Measurements from ENCODE around the gene KCNQ5.

KCNQ5 gene

DNA sequence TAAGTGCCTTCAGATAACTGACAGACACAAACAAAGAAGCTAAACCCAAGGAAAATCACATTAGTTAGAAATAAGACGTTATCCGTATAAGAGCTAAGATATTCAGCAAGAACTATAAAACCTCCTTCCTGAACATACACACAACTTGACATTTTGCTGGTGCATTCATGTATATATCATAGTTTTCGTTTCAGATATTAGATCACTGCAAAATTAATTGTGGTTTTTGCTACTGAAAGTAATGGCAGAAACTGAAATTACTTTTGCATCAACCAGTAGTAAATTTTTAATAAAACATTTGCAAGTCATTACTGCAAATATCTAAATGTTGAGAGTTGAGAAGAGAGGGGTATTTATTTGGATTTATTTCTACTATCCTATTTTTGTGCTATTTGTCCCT lies 26.1 kb upstream of the KCNQ5 start:
- TF ChIP-seq, protein P1, sequence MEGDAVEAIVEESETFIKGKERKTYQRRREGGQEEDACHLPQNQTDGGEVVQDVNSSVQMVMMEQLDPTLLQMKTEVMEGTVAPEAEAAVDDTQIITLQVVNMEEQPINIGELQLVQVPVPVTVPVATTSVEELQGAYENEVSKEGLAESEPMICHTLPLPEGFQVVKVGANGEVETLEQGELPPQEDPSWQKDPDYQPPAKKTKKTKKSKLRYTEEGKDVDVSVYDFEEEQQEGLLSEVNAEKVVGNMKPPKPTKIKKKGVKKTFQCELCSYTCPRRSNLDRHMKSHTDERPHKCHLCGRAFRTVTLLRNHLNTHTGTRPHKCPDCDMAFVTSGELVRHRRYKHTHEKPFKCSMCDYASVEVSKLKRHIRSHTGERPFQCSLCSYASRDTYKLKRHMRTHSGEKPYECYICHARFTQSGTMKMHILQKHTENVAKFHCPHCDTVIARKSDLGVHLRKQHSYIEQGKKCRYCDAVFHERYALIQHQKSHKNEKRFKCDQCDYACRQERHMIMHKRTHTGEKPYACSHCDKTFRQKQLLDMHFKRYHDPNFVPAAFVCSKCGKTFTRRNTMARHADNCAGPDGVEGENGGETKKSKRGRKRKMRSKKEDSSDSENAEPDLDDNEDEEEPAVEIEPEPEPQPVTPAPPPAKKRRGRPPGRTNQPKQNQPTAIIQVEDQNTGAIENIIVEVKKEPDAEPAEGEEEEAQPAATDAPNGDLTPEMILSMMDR (IDR thresholded peaks at IDR 0.05): no peak
- H3K27me3 Mint-ChIP-seq (ENCODE audit: low read depth, poor library complexity): no peaks in the 10 kb centered on the region
- no peaks in the 10 kb centered on the region for H3K4me1 Mint-ChIP-seq

DNA sequence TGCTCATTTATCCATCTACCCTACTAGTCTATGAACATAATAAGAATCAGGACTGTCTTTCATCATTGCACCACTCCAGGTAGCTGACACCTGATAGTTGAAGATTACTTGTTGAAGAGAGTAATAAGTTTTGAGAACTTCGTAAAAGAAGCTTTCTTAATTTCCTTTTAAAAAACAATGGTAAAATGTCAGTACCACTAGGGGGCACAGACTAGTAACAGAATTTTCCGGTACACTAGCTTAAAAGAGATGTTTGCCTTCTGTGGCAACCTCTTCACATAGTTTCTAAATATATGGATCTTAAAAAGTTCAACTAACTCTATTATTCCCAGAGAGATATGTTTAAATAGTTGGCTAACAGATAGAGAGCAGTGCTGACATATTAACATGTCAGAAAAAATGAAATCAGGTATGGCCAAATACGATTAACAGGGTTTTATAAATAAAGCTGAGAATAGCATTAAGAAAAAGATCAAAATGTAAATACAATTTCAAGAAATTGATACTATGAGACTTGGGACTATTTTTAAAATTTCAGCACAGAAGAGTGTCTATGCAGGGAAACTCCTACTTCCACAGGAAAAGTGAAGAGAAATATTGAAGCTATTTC lies 5.4 kb upstream of the KCNQ5 start:
- Mint-ChIP-seq H3K36me3 (ENCODE audit: low read depth) (no peaks in the 10 kb centered on the region), H3K27me3 (ENCODE audit: low read depth, poor library complexity) (peaks cover 33% of the 10 kb centered on the region), H3K4me1 (peaks cover 17% of the 10 kb centered on the region)

More for the DNA sequence above, 26.1 kb upstream of the KCNQ5 start:
- H3K36me3 Mint-ChIP-seq (ENCODE audit: low read depth): no peaks in the 10 kb centered on the region
- H3K27ac Mint-ChIP-seq: no peak overlapping the region
- no peak overlapping the region for H3K4me3 Mint-ChIP-seq
- no peaks in the 10 kb centered on the region for H3K9me3 Mint-ChIP-seq
- no peak for DNase-seq

DNA sequence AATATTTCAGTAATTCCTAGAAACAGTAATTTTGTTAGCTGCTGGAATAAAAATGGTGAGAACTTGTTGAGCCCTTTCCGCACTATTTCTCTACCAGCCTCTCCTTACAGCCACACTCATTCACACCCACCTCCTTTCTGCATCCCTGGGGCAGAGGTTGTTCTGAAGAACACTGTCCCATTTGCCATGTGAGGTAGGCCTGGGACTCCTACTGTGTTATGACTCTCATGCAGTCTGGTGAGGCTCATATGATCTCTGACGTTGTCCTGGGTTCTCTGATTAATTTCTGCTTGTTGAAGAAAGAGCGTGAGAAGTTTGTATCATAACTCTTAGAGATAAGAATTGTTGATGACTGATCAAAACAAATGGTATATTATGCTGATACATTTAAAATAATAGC lies 4.1 kb upstream of the KCNQ5 start:
- Mint-ChIP-seq H3K4me1 (peaks cover 19% of the 10 kb centered on the region), H3K4me3 (no peak overlapping the region), H3K27me3 (ENCODE audit: low read depth, poor library complexity) (peaks cover 37% of the 10 kb centered on the region), H3K27ac (no peak overlapping the region), H3K9me3 (peaks cover 3% of the 10 kb centered on the region), H3K36me3 (ENCODE audit: low read depth) (no peaks in the 10 kb centered on the region)
- TF ChIP-seq, protein P1 (IDR thresholded peaks at IDR 0.05): no peak
- no peak for DNase-seq

More for the DNA sequence above, 5.4 kb upstream of the KCNQ5 start:
- Mint-ChIP-seq H3K9me3 (peaks cover 3% of the 10 kb centered on the region), H3K27ac (no peak overlapping the region), H3K4me3 (no peak overlapping the region)
- DNase-seq: no peak
- TF ChIP-seq, protein P1 (IDR thresholded peaks at IDR 0.05): peak; percentile 56

DNA sequence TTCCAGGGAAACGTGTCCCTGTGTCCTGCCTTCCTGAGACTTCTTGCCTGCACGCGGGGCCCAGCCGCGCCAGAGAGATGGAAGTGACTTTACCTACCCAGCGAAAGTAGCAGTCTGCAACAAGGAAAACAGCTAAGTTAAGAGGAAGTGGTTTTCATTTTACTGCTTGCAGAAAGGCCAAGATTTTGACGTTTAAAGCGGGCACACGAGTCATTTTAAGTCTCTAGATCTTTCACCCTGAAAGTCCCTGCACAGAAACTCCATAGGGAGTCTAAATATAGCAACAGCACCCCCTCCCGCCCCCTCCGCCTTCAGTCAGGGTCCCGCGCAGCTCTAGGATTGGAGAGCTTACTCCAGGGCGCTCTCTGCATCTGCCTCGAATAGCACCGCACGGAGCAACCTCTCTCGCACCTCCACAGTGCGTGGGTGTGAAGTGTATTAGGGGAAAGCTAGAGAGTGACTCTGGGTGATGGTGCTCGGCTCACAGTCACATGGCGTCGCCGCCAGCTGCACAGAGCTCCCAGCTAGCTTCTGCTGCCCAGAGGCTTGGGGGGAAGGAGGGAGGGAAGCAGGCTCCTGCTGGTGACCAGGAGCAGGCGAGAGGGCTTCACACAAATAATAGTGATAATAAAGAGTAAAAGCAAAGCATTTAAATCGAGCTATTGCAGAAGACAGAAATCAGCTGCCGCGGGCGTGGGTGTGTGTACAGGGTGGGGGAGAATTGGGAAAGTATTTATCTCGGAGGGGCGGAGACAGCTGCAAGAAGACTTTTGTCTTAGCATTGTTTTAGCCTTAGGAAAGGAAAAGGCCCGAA lies 1.8 kb upstream of the KCNQ5 start:
- no peak overlapping the region for H3K27ac Mint-ChIP-seq

DNA sequence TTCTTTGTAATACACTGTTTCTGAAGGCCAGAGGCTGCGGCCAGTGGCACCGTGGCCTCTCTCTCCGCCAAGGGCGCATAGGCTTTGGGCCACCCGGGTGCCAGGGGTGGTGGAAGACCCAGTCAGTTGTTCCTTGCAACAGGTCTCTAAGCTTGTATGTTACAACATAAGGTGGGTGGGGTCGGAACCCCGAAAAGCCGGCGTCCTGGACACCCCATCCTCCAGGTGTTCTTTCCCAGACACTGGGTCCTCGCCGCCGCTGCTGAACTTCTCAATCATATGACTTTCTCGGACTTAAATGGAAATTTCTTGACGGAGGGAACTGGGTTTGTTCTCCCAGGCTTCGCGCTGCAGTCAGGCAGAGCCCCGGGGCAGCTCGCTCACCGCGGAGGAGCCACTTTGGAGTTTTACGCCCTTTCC lies 983 bp upstream of the KCNQ5 start:
- DNase-seq: no peak
- Mint-ChIP-seq H3K36me3 (ENCODE audit: low read depth) (no peaks in the 10 kb centered on the region), H3K27me3 (ENCODE audit: low read depth, poor library complexity) (peaks cover 44% of the 10 kb centered on the region)

More for the DNA sequence above, 1.8 kb upstream of the KCNQ5 start:
- H3K4me3 Mint-ChIP-seq: peak overlapping the region; percentile 83
- H3K9me3 Mint-ChIP-seq: no peaks in the 10 kb centered on the region
- peak; percentile 54 for DNase-seq
- peaks cover 30% of the 10 kb centered on the region for H3K4me1 Mint-ChIP-seq
- TF ChIP-seq, protein P1 (IDR thresholded peaks at IDR 0.05): no peak
- H3K36me3 Mint-ChIP-seq (ENCODE audit: low read depth): no peaks in the 10 kb centered on the region
- H3K27me3 Mint-ChIP-seq (ENCODE audit: low read depth, poor library complexity): peaks cover 44% of the 10 kb centered on the region

More for the DNA sequence above, 983 bp upstream of the KCNQ5 start:
- TF ChIP-seq, protein P1 (IDR thresholded peaks at IDR 0.05): no peak
- H3K4me3 Mint-ChIP-seq: peak overlapping the region; percentile 83
- H3K27ac Mint-ChIP-seq: no peak overlapping the region
- H3K4me1 Mint-ChIP-seq: peaks cover 30% of the 10 kb centered on the region
- no peaks in the 10 kb centered on the region for H3K9me3 Mint-ChIP-seq
